Stimulated activated CD4-positive, alpha-beta T cell treated with anti-CD3 and anti-CD28 coated beads, TNF-alpha, amount 100 ng/mL, for 1 hour (primary cell): Measurements from ENCODE around the gene ZNF200.
A peak's percentile ranks its signal among the peaks of the same experiment; 100 is the strongest.
"Not testable (repeated sequence)": the region's sequence is repeated elsewhere in the genome, so short reads cannot be mapped to it uniquely, and the experiment has no call there.

ENCODE experiments used
- DNase-seq, 3 donors: peaks; one replicate each; pipeline ENCODE4 v3.0.0-alpha.2; 2020; ENCODE audit warnings: low read depth in 3 of 3, low spot score in 1 of 3

Gene ZNF200

GRCh38 chr16:3234857-3235561 lies at the start of gene ZNF200:
Gene ZNF200, minus strand, starts transcription at chr16:3235158. Its CDS starts 1,403 bp downstream, at chr16:3233755.
- DNase-seq = peak; percentile 74 to 83 (median 78)

GRCh38 chr16:3283543-3284447 lies 48.8 kb upstream of the ZNF200 start:
- no peak for DNase-seq

GRCh38 chr16:3282730-3283542 lies 48.0 kb upstream of the ZNF200 start, which contains the start of gene ZNF263:
Gene ZNF263, plus strand, starts transcription at chr16:3283491. Its CDS starts 328 bp downstream, at chr16:3283819.
- DNase-seq = peak; percentile 79 to 86 (median 82)

GRCh38 chr16:3282103-3282729 lies 47.3 kb upstream of the ZNF200 start:
- DNase-seq = no peak

- DNase-seq = no peak
Observed at GRCh38 chr16:3281222-3281820, 46.4 kb upstream of the ZNF200 start.

GRCh38 chr16:3276679-3277078 lies 41.7 kb upstream of the ZNF200 start:
- no peak for DNase-seq

- no peak for DNase-seq
Observed at GRCh38 chr16:3274947-3275346, 40.0 kb upstream of the ZNF200 start.

GRCh38 chr16:3274490-3274889 lies 39.5 kb upstream of the ZNF200 start:
- DNase-seq = no peak

- DNase-seq = not testable (repeated sequence)
Observed at GRCh38 chr16:3271281-3271680, 36.3 kb upstream of the ZNF200 start.

GRCh38 chr16:3270718-3271117 lies 35.8 kb upstream of the ZNF200 start:
- DNase-seq = not testable (repeated sequence)

- no peak for DNase-seq
Observed at GRCh38 chr16:3268294-3268693, 33.3 kb upstream of the ZNF200 start.

GRCh38 chr16:3266873-3267537 lies 32.0 kb upstream of the ZNF200 start:
- no peak for DNase-seq

GRCh38 chr16:3264137-3265036 lies 29.4 kb upstream of the ZNF200 start:
- peak; percentile 86 to 95 (median 88) for DNase-seq

- DNase-seq = no peak
Observed at GRCh38 chr16:3262517-3262916, 27.6 kb upstream of the ZNF200 start.

GRCh38 chr16:3259836-3260235 lies 24.9 kb upstream of the ZNF200 start:
- DNase-seq = no peak

GRCh38 chr16:3256866-3257465 lies 22.0 kb upstream of the ZNF200 start:
- no peak for DNase-seq

- no peak for DNase-seq
Observed at GRCh38 chr16:3256146-3256865, 21.3 kb upstream of the ZNF200 start, which contains the start of gene MEFV. Gene MEFV, minus strand, starts transcription at chr16:3256633. Its CDS starts 46 bp downstream, at chr16:3256587.

GRCh38 chr16:3254309-3254708 lies 19.4 kb upstream of the ZNF200 start:
- DNase-seq = no peak
